Thoracic aorta (tissue), 2 donors: ENCODE results near the gene DDX1. TPM values are rescaled to one million over a fixed set of nuclear protein-coding genes. Genes with fewer than 3 reads are reported as not detected.

ENCODE experiments used
- ATAC-seq: fragments of 150-250 bp; one replicate; pipeline ENCODE4 v1.8.0; 2017; ENCODE audit warnings: low read depth; ENCODE audit not compliant: insufficient number of reproducible peaks, low FRiP score
- DNase-seq: peaks from one replicate; pipeline ENCODE4 v3.0.0-alpha.2; 2020; ENCODE audit warnings: low spot score
- H3K27ac ChIP-seq, 2 donors: fragments of 200-600 bp; sonication (generic); 1 replicate in 1 of 2; 2 replicates in 1 of 2; pipeline ENCODE4 v1.5.1; 2016; ENCODE audit warnings: mild to moderate bottlenecking in 2 of 2, moderate library complexity in 2 of 2
- H3K27me3 ChIP-seq: fragments of 200-600 bp; sonication (generic); replicated peaks from 2 replicates; pipeline ENCODE4 v1.6.0; 2016; ENCODE audit warnings: mild to moderate bottlenecking; ENCODE audit not compliant: insufficient read depth
- H3K36me3 ChIP-seq: fragments of 200-600 bp; sonication (generic); one replicate; pipeline ENCODE4 v1.5.1; 2016
- H3K4me1 ChIP-seq, 2 donors: fragments of 200-600 bp; sonication (generic); 1 replicate in 1 of 2; 2 replicates in 1 of 2; pipeline versions ENCODE4 v1.5.1 to v1.6.0; 2016; ENCODE audit warnings: low read depth in 2 of 2, mild to moderate bottlenecking in 1 of 2; ENCODE audit not compliant: control insufficient read depth in 1 of 2
- H3K4me3 ChIP-seq: fragments of 200-600 bp; sonication (generic); 2 replicates; pipeline ENCODE4 v1.5.1; 2016; ENCODE audit warnings: mild to moderate bottlenecking
- H3K9me3 ChIP-seq: fragments of 200-600 bp; sonication (generic); 2 replicates; pipeline ENCODE4 v1.5.1; 2016
- total RNA-seq, 2 donors: library from RNA; depleted of rRNA; stranded (reverse); fragments of >200 nt; gene quantifications; one replicate each; pipeline versions ENCODE4 v1.1.0 to v1.2.3, GENCODE V29; 2016
- TF ChIP-seq, protein P1 (sequence below): fragments of 200-600 bp; sonication (generic); IDR thresholded peaks from one replicate; pipeline ENCODE4 v1.5.1; 2019; ENCODE audit warnings: antibody characterized with exemption

DDX1 gene
- total RNA-seq, 2 donors from 2014 or later: 58.3 to 61.3 TPM

DNA sequence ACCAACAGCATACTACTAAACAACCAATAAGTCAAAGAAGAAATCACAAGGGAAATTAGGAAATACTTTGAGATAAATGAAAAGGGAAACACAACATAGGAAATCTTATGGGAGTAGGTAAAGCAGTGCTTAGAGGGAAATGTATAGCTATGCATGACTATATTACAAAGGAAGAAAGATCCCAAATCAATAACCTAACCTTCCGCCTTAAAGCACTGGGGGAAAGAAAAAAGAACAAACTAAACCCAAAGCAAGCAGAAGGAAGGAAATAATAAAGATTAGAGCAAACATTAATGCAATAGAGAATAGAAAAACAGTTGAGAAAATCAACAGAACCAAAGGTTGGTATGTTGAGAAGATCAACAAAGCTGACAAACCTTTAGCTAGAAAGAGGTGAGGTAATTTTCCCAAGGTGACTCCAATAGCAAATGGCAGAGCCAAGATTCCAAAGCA lies 49.9 kb downstream of the DDX1 start:
- no peaks in the 10 kb centered on the region for H3K36me3 ChIP-seq
- H3K4me3 ChIP-seq: no peak overlapping the region
- TF ChIP-seq, protein P1, sequence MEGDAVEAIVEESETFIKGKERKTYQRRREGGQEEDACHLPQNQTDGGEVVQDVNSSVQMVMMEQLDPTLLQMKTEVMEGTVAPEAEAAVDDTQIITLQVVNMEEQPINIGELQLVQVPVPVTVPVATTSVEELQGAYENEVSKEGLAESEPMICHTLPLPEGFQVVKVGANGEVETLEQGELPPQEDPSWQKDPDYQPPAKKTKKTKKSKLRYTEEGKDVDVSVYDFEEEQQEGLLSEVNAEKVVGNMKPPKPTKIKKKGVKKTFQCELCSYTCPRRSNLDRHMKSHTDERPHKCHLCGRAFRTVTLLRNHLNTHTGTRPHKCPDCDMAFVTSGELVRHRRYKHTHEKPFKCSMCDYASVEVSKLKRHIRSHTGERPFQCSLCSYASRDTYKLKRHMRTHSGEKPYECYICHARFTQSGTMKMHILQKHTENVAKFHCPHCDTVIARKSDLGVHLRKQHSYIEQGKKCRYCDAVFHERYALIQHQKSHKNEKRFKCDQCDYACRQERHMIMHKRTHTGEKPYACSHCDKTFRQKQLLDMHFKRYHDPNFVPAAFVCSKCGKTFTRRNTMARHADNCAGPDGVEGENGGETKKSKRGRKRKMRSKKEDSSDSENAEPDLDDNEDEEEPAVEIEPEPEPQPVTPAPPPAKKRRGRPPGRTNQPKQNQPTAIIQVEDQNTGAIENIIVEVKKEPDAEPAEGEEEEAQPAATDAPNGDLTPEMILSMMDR: no peak

DNA sequence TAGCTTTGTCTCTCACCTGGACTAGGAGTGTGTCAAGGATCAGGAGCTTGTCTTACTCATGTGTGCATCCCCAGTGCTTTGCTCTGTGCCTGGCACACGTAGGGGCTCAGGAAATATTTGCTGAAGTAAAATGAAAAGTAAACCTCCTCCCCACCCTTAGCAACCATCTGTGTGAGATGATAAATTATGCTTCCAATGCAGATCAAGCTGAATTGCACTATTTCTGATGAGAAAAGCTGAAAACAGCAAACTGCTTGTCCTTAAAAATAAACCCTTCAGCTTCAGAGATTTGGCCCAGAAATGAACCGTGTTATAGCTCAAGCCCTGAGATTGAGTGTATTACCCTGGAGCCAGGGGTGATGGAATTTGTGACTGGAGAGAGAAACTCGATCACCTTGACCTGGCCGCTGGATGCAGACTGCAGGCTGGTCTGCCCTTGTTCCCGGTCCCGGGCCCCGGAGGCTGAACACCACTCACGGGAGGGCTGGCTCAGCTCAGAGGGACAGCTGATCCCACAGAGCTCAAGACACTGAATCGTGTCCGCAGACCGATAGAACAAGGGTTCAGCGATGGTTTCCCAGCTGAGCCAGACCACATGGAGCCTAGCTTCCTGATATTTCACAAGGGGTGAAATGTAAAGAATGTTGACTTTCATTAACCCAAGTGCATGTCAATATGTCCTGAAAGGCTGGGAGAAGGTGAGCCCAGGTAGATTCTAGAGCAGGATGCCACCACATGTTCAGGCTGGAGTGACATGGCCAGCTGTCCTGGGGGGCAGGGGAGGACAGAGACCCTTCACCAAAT lies 50.5 kb downstream of the DDX1 start:
- DNase-seq (no peak), ATAC-seq (no peak)
- no peak overlapping the region for H3K4me3 ChIP-seq
- H3K9me3 ChIP-seq: no peaks in the 10 kb centered on the region
- H3K4me1 ChIP-seq: peaks cover 7 to 35% of the 10 kb centered on the region in 2 donors
- no peak overlapping the region for H3K27ac ChIP-seq
- TF ChIP-seq, protein P1: no peak
- no peaks in the 10 kb centered on the region for H3K36me3 ChIP-seq
- H3K27me3 ChIP-seq: no peaks in the 10 kb centered on the region

More for the DNA sequence above, 49.9 kb downstream of the DDX1 start:
- DNase-seq: no peak
- Histone ChIP-seq H3K27me3 (no peaks in the 10 kb centered on the region), H3K4me1 (peaks cover 7 to 35% of the 10 kb centered on the region in 2 donors), H3K9me3 (no peaks in the 10 kb centered on the region), H3K27ac (no peak overlapping the region)
- ATAC-seq: no peak

DNA sequence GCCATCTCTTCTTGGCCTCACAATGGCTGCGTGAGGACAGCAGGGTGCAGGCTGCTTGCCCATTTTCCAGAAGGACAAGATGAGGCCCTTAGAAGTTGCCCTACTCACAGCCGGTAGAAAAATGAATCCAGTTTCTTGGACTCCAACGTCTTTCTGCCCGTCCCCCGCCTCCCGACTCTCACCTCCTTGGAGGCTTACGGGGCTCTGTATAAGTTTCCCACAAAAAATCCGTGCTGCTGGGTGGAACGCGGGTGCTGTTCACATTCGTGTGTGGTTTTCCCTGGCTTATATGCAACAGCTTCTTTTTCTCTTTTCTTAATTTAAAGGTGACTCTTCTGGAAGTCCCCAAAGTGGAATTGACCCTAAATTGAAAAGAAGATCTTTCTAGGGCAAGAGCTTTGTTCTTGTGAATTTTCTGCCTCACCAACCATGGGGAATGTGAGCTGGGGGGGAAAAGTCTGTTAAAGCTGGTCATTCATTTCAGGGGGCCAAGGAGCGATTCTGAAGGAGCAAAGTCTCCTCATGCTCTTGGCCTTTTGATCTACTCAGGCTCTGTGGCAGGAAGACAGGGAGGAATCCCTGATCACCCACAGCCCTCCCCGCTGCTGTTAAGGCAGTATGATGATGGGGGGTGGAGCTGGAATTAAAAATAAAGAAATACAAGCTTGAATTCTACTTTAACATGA lies 51.3 kb downstream of the DDX1 start:
- no peak for ATAC-seq
- no peaks in the 10 kb centered on the region for H3K27me3 ChIP-seq
- H3K4me1 ChIP-seq: peaks cover 2 to 29% of the 10 kb centered on the region in 2 donors
- no peak for DNase-seq
- H3K4me3 ChIP-seq: no peak overlapping the region
- no peak overlapping the region for H3K27ac ChIP-seq
- TF ChIP-seq, protein P1: no peak
- no peaks in the 10 kb centered on the region for H3K36me3 ChIP-seq
- H3K9me3 ChIP-seq: no peaks in the 10 kb centered on the region

DNA sequence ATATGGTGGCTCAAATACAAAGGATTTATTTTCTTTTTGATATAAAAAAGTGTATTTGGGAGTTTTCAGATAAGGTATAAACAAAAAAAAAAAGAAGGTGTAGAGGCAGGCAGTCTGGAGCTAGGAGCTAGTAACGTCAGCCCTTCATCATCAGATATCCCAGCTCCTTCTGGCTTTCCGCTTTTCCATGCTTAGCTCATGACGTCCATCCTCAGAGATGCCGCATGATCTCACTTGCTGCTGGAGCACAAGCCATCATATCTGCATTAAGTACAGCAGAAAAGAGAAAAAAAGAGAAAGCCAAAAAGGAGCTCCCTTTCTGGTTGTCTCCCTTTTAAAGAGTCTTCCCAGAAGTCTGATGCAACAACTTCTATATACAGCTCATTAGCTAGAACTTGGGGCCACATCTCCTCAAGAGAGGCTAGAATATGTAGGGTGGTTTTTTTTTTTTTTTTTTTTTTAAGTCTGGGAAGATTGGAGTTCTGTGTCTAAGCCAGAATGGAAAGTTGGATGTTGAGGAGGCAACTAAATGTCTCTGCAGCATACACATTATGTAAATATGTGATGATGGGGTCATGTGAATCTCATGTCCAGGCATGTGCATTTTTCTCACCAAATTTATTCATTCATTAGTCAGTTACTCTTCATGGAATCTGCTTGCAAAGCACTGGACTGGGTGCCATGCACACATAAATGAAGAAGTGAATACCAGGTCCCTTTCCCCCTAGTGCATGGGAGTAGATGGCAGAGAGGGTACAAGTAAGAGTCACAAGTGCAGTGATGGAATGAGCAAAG lies 52.3 kb downstream of the DDX1 start:
- no peaks in the 10 kb centered on the region for H3K27me3 ChIP-seq
- no peaks in the 10 kb centered on the region for H3K9me3 ChIP-seq
- DNase-seq (no peak), ATAC-seq (no peak)
- peaks cover 0 to 18% of the 10 kb centered on the region in 2 donors for H3K4me1 ChIP-seq
- no peaks in the 10 kb centered on the region for H3K36me3 ChIP-seq
- TF ChIP-seq, protein P1: no peak
- no peak overlapping the region for H3K4me3 ChIP-seq
- H3K27ac ChIP-seq: no peak overlapping the region

DNA sequence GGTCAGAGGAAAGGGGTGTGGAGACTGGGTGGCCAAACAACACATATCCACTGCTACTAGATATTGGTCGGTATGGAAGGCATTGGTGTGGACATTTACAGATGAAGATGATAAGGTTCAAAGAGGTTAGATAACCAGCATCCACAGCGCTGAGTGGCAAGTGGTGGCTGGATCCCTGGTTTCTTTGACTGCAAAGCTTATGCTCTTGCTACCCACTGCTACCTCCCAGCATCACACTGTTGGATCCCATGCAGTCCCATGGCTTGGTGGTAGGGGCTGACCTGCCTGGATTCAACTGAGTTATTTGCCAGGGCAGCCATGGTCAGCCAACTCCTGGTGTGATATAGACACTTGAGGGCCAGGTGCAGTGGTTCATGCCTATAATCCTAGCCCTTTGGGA lies 53.6 kb downstream of the DDX1 start:
- DNase-seq (no peak), ATAC-seq (no peak)
- no peaks in the 10 kb centered on the region for H3K27me3 ChIP-seq
- no peaks in the 10 kb centered on the region for H3K9me3 ChIP-seq
- H3K4me3 ChIP-seq: no peak overlapping the region
- TF ChIP-seq, protein P1: no peak
- H3K4me1 ChIP-seq: peaks cover 0 to 5% of the 10 kb centered on the region in 2 donors
- no peaks in the 10 kb centered on the region for H3K36me3 ChIP-seq
- no peak overlapping the region for H3K27ac ChIP-seq
